Measurements from ENCODE around the gene ATP6V0E2.
A peak's percentile ranks its signal among the peaks of the same experiment; 100 is the strongest.

The ATP6V0E2 gene

DNA sequence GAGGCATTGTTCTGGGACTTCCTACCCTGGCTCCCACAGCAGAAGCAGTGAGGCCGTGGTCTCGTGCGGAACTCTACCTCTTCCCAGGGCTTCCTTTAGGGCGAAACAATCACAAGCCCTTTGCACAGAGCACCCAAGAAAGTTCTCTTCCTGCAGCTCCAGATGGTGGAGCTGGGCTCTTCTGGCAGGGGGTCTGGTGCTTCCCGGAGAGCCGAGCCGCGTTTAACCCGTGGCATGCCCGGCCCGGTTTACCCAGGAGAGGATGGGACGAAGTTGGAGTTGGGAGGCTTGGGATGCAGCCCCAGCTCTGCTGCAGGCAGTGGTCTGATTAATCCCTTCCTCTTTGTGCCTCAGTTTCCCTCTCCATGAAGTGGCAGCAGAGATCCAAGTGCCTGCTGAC is 9.0 kb upstream of the ATP6V0E2 start:
- DNase-seq, result no peak

DNA sequence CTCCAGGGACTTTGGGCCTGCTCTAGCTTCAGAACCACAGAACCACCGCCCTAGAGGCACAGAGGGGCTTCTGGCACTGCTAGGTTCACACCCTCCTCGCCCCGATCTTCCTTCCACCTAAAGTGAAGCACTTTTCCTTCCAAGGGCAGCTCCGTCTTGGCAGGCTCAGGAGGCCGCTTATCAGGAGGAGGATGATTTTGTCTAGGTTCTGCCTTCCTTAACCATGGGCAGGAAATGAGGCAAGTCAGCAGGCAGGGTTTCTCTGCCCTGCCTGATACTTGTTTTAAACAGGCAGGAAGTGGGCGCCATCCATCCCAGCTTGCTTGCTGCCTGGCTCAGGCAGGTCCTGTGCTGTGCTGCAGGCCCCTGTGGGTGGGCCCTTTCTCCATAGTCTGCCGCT is 8.3 kb upstream of the ATP6V0E2 start:
- DNase-seq, result no peak

DNA sequence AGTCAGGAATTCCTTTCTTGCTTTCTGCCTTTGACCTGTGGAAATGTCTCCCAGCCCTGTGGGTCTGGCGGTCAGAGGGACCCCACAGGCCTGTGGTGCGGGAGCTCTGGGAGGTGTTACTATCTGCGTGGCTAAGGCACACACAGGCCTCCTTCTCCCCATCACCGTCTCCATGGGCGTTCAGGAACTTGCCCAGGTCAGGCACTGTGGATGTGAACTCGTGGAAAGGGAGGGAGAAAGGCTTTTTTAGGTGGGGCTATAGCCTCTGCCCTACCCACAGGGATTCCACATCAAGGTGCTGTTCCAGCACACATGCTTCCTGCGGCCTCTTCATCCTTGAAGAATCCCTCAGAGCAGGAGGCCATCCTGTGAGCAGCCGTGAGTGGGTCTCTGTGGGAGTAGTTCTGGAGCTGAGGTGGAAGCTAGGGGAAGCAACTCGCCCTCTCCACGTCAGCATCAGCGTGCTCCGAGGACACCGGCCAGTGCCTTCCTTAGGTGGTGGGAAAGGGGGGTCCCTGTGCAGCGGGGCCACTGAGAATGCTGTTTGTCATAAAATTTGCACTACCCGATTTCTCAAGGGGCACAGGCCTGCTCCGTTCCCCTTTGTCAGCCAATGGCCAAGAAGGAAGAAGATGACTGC is 7.5 kb upstream of the ATP6V0E2 start:
- no peak for DNase-seq

DNA sequence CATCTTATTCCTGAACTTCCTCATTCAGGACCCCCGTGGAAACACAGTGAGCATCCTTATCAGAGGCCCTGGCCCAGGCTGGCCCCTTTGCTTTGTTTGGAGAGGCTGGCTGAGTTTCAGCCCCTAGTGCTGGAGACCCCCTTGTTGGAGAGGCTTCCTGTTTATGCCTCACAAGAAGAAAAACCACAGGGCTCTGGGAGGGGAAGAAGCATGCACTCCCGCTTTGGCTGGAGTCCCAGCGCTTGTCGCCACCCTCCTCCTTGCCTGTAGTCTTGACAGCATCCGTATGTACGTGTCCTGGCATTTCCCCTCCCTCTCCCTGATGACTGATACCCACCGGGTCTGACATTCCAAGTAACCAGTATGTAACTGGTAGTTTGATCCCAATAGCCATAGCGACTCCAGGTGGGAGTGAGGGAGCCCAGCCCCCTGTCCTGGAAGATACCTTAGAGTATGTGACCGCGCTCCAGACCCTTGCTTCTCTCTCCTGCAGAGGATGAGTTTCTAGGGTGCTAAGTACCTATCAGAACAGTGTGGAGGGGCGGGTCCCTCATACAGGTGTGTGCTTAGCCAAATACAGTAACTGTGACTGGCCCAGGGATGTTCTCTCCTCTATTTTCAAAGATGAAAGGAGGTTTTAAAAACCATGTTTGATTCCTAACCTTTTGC is 6.9 kb upstream of the ATP6V0E2 start:
- DNase-seq, result no peak

DNA sequence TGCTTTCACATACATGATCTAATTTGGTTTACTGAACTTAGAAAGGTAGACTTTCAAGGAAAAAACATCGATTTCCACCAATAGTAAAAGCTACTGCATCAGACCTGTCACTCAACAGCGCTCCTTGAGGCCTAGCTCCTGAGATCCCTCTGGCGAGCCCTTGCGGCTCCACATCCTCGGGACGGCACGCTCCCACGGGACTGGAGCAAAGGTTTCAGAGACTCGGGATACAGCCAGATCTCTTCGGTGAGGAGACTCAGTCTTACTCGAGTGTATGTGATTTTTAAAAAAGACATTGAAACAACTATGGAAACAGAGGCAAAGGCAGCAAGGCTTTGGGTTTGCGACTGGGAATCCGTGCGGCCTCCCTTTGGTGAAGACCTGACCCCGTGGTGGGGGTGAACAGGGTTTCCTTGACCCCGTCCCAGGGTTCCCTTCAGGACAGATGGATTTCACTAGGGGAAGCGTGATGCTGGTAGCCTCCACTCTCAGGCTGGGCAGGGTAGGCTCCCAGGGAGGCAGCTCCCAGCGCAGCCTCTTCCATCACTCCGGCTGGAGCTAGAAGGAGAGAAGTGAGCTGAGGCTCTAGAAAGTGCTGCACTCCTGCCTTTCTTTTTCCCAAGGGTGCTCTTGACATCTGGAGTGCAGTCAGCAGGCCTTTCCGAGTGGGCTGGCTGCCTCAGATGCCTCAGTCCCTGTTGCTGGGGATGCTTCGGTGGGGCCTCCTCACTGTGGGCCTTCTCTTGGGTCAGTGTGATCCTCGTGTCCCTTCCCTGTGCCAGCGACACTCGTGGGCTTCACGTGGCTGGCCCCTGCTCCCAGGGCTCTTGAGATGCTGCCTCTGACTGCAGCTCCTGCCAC is 5.8 kb upstream of the ATP6V0E2 start:
- peak; percentile 30 for DNase-seq

DNA sequence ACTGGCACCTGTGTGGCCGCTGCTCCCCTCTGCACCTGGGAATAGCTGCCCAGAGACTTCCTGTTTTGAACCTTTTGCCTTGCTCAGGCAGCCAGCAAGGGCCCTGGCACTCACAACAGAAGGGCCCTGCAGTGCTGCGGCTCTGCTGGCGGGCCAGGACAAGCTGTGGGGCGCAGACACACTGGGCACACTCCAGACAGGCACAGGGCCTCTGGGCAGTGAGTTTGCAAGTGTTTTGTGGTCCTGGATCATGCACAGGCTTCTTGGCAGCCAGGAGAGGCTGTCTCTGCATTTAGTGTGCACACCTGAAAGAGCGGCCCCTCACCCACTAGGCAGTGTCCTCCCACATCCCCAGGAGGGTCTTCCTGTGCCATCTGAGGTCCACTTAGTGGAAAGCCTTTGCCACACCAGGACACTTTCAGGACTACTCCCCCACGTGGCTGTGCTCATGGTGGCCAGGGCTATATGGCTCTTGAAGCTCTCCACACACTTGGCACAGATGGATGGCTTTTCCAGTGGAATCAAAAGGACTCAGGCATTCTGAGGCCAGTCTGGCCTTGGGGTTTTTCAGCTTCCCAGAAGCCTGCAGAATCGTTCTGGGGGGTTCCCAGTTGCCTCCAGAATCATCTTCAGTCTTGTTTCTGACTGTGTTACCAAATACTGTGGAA is 5.0 kb upstream of the ATP6V0E2 start:
- no peak for DNase-seq

DNA sequence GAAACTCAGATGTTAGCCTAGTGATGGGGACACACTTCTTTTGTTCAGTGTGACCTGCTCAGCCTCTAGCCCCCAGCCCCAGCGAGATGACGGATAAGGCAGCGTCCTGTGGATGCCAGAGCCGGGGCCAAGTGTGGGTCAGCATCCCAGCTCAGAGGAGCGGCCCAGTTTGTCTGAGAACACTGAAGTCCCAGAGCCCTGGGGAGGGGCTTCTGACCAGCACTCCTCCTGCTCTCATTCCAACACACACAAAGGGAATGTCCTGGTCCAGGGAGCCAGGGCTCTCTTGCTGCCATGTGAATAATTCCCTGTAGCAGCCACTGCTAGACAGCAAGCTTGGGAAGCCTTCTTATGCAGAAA is 4.5 kb upstream of the ATP6V0E2 start:
- DNase-seq, result no peak

DNA sequence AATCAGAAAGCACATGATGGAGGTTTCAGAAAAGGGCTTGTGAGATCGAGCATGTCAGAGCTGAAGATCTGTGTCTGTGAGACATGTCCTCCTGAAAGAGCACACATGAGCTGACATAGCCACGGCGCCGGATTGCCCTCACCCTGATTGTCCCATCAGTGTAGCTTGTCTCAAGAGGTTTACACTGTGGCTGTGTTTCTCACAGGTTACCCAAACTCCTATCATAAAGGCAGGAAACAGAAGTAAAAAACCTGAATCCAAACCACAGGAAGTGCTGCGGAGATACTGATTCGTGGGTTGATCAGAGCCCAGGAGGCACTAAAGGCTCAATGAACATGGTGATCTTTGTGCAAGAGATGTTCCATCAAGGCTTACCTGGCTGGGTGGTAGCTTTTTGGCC is 3.9 kb upstream of the ATP6V0E2 start:
- DNase-seq, result no peak

DNA sequence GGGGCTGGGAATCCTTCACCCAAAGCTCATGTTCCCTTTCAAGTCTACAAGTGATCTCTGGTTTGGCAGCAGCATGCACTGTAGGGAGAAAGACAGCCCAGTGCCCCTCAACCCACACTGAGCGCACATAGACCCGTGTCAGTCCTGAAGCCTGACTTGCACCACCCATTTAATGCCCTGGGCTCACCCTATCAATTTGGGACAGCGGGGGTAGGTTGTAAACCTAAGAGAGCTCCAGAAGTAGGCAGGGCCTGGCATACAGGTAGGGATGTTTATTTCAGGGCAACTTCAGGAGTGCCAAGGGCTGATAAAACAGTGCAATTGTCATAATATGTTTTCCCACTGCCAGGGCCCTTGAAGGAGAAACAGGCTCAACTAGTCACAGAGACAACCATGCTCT is 3.5 kb upstream of the ATP6V0E2 start:
- DNase-seq, result no peak

DNA sequence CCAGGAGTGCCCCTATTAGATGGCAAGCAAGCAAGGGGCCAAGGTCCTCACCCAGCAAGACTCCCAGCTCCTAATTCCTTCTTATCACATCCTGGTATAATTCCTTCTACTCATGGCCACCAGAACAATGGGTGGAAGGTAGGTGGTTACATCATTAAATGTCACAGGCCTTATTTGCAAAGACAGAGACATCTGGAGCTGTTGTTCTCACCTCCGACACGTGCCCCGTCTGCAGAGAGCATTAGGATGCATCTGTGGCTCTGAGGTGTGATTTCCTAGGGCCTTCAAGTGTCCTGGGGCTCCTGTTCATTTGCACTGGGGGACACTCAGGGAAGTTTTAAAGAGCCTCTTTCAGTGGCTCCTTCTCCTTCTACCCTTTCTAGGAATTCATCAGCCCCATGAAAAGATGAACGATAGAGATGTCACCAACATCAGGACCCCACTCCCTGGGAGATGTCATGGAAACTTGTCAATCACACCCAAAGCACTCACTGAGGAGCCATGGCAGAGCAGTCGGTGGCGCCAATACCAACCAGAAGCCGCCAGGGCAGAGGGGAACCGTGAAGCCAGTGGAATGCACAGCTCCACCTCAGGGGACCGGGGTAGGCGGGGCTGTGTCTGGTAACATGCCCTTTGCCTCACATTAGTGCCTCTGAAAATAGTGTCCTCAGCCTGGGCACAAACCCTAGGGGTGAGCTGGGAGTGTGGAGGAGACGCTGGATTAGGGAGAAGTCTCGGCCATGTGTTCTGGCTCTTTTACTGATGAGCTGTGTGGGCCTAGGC is 2.9 kb upstream of the ATP6V0E2 start:
- DNase-seq, result no peak

DNA sequence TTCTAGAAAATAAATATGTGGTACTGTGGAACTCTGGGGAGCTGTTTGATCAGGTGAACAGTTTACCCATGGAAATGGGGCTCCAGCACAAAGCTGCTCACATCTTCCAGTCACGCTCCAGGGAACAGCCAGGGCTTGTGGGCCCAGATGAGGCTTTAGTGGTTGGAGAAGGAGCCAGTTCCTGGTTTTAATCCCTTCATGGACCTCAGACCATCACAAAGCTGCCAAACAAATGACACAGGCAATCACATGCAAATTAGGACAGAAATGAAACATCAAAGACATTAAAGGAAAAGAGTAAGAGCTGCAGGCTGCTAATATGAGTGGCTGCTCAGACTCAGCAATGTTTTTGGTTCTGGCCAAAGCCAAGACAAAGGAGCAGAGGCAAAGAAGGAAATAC is 2.2 kb upstream of the ATP6V0E2 start:
- DNase-seq, result no peak

DNA sequence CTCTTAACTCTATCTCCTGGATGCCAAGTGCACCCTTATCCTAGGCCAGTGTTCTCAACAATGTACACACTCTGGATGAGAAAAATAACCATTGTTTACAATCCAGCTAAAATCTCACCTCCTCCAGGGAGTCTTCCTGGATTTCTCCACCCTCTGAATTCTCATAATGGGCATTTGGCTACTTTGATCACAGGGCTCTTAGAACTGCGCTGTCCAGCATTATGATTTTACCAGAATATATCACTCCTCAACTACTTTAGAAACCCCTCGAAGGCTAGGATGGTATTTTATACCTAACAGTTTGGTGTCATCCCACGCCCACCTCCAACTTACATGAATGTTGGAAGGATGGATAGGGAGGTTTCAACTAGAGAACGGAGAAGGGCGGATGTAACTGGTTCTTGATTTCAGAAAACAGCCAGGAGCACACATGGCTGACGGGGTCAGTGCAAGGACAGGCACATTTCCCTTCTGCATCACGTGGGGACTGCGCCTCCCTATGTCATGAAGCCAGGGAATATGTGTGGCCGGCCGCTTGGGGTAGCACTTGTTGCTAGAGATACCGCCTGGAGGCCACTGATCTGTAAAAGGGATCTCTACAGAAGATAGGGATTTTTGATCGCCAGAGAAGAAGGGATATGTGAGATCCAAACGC is 1.2 kb upstream of the ATP6V0E2 start:
- peak; percentile 72 for DNase-seq

DNA sequence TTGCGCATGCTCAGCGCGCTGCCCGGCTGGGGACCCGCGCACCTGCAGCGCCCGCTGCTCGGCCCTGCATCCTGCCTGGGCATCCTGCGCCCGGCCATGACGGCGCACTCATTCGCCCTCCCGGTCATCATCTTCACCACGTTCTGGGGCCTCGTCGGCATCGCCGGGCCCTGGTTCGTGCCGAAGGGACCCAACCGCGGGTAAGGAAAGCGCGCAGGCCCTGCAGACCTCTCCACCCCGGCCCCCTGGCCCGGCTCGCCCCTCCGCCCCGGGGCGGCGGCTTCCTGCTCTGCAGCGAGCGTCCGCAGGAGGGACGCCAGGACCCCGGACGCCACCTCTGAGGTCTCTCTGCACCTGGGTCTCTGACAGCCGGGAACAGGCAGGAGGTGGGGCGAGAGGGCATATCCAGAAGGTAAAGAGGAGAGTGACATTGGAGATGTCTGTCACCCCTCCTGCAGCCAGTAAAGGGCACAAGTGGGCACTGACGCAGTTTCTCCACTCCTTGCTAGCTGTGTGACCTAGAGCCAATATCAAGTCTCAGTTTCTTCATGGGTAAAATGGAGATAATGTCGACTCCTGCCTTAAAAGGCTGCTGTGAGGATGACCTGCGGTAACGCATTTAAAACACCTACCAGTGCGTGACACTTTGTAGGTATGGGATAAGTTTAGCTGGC is 338 bp downstream of the ATP6V0E2 start:
- no peak for DNase-seq

DNA sequence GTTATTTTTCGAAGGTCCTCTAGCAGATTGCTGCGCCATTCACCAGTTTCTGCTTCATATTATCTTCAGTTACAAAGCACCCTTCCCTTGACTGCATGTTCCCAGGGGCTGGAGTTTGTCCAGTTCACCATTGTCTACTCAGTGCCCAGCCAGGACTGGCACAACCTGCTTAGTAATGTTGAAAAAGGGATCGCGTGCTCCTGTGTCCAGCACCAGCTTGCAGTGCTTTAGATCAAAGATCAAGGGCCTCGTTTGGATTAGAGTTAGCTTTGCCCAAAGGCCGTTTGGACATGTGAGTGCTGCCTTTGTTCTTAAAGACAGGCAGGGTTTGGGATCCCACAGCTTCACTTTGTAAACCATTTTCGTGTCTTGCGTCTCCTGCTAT is 867 bp downstream of the ATP6V0E2 start:
- DNase-seq, result no peak

DNA sequence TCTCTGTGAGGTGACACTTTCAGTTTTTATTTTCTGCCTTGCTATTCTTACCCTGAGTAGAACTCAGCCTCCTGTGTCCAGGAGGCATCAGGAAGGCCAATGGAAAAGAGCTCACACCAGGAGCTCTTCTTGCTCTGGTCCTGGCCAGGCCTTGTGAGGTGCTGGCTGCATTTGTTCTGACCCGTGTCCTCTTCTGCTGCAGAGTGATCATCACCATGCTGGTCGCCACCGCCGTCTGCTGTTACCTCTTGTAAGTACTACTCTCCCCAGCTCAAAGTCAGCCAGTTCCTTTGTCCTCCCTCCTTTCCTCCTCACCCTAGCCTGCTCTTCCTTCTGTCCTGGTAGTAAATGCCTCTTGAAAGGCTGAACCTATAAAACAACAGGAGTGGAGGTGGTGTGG is 1.6 kb downstream of the ATP6V0E2 start:
- DNase-seq, result no peak

DNA sequence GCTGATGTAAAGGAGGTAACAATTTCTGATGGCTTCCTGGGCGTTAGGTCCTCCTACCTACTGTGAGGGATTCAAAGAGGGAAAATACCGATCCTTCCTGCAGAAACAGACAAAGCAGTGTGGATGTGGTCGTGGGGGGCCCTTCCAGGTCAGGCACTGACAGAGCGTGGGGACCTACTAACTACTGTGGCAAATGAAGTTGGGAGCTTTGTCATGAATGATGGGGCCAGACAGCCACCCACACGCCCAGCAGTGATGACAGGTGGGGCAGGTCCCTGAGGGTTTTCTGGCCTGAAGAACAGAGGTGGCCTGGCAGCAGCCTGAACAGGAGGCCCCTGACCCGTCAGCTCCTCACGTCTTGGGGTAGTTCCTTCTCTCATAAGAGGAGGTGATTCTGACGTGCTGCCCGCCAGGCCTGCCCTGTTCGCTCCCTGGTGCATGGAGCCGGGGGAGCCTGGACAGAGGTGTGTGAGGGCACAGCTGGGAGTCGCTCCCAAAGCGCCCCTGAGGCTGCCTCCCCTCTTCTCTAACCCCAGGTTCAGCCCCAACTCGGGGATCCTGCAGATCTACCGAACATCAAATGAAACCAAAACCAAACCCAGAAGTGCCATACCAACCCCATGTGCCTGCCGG is 4.2 kb downstream of the ATP6V0E2 start:
- DNase-seq, result no peak

DNA sequence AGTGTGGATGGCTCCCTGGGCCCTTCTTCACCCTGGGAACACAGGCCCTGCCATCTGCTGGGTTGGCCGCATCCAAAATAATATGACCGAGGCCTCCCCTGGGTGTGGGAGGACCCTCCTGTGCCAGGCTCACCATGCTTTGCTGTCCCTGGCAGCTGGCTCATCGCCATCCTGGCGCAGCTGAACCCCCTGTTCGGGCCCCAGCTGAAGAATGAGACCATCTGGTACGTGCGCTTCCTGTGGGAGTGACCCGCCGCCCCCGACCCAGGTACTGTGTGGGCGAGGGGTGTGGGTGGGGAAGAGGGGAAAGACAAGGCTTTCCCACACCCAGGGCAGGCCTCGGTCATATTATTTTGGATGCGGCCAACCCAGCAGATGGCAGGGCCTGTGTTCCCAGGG is 4.8 kb downstream of the ATP6V0E2 start:
- no peak for DNase-seq

DNA sequence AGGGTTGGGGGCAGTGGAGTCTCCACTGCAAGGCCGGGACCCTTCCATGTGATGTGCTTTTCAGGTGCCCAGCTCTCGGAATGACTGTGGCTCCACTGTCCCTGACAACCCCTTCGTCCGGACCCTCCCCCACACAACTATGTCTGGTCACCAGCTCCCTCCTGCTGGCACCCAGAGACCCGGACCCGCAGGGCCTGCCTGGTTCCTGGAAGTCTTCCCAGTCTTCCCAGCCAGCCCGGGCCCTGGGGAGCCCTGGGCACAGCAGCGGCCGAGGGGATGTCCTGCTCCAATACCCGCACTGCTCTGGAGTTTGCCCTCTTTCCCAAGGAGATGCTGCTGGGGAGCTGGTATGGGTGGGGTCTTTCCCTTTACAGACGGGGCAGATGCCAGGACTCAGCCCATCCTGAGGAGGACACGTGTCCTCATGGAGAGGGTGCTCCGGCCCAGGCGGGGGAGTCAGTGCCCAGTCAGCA is 5.5 kb downstream of the ATP6V0E2 start:
- DNase-seq, result no peak

DNA sequence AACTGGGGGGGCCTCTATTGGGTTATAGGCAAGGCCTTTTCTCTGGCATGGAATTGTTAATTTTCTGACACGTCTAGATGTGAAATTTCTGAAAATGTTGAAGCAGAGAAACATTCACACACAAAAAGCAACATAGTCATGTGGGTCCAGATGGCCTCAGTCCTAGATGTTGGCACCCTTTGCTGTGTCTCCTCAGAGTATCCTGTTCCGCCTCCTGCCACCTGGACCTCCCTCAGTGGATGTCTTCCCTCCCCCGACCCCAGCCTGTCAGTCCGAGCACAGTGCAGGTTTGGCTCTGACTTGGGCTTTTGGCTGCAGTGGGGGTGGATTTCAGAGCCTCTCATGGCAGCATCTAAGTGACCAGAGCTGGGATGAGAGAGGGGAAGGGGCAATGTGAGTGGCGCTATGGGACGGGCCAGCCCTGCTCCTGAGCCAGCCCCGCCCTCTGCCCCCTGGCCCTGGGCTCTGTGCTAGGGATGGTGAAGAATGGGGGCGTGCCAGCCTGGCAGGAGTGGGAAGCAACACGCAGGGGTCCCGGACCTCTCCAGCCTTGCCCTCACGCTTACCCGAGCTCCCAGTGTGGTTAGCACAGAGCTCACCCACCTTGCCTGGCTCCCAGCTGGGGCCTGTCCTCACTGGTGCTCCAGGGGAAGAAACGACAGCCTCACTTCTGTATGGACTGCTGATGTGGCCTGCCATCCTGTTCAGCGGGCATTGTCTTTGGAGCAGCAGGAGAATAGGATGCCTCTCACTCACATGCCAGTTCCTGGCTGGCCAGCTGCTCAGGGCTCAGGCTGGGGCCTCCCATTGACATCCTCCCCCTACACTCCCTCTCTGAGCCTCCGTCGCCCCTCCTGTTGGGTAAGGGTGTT is 6.2 kb downstream of the ATP6V0E2 start:
- no peak for DNase-seq
